ENCODE measurements around the gene GUCA2B. TPM values are rescaled to one million over a fixed set of nuclear protein-coding genes. Genes with fewer than 3 reads are reported as not detected.

GUCA2B gene
- total RNA-seq, 2 donors from 2014 or later = not detected

DNA sequence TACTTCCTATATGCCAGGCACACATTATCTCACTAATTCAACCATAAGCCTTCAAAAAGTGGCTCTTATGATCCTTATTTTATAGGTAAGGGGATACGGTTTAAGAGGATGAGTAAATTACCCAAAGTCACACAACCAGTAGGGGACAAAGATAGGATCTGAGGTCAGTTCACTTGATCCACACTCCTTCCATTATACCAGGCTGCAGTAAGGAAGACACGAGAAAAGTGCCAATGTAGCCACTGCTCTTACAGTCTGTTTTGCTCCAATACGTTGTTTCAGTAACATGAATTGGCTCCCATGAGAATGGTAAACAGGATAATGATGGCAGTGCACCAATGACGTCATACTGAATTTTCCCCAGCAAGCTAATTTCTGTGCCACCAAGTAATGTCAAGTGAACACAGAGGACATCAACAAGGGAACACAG is 26.7 kb downstream of the GUCA2B start:
- Histone ChIP-seq H3K4me3 (no peak overlapping the region), H3K4me1 (ENCODE audit: control insufficient read depth in 1 of 2, low read depth in 2 of 2) (peaks cover 0 to 40% of the 10 kb centered on the region in 2 donors), H3K27me3 (replicated peaks; ENCODE audit: insufficient read depth) (no peaks in the 10 kb centered on the region), H3K27ac (peak overlapping the region in 1 of 2 donors; percentile 28), H3K36me3 (no peaks in the 10 kb centered on the region), H3K9me3 (no peaks in the 10 kb centered on the region)
- ATAC-seq (ENCODE audit: insufficient number of reproducible peaks, low FRiP score, low read depth) = no peak
- TF ChIP-seq, protein P1, sequence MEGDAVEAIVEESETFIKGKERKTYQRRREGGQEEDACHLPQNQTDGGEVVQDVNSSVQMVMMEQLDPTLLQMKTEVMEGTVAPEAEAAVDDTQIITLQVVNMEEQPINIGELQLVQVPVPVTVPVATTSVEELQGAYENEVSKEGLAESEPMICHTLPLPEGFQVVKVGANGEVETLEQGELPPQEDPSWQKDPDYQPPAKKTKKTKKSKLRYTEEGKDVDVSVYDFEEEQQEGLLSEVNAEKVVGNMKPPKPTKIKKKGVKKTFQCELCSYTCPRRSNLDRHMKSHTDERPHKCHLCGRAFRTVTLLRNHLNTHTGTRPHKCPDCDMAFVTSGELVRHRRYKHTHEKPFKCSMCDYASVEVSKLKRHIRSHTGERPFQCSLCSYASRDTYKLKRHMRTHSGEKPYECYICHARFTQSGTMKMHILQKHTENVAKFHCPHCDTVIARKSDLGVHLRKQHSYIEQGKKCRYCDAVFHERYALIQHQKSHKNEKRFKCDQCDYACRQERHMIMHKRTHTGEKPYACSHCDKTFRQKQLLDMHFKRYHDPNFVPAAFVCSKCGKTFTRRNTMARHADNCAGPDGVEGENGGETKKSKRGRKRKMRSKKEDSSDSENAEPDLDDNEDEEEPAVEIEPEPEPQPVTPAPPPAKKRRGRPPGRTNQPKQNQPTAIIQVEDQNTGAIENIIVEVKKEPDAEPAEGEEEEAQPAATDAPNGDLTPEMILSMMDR (IDR thresholded peaks at IDR 0.05) = no peak
- DNase-seq (ENCODE audit: low spot score) = no peak

DNA sequence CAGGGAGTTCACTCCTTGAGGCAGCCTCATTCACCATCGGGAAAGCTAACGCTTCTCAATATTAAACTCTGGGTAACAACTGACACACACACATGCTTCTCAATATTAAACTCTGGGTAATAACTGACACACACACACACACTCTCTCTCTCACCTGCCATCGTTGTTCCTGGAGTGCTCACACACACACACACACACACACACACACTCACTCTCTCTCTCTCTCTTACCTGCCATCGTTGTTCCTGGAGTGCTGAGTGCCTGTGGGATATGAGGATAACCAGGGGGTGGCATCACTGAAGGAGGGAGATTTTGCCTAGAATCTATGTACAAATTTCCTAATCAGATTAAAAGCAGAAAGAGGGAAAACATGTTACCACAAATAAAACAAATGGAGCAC is 28.5 kb downstream of the GUCA2B start:
- no peaks in the 10 kb centered on the region for H3K27me3 ChIP-seq (replicated peaks; ENCODE audit: insufficient read depth)
- H3K36me3 ChIP-seq = no peaks in the 10 kb centered on the region
- no peak for ATAC-seq (ENCODE audit: insufficient number of reproducible peaks, low FRiP score, low read depth)
- peaks cover 0 to 44% of the 10 kb centered on the region in 2 donors for H3K4me1 ChIP-seq (ENCODE audit: control insufficient read depth in 1 of 2, low read depth in 2 of 2)
- no peaks in the 10 kb centered on the region for H3K9me3 ChIP-seq
- TF ChIP-seq, protein P1 (IDR thresholded peaks at IDR 0.05) = no peak
- H3K27ac ChIP-seq = no peak overlapping the region
- no peak overlapping the region for H3K4me3 ChIP-seq
- no peak for DNase-seq (ENCODE audit: low spot score)

DNA sequence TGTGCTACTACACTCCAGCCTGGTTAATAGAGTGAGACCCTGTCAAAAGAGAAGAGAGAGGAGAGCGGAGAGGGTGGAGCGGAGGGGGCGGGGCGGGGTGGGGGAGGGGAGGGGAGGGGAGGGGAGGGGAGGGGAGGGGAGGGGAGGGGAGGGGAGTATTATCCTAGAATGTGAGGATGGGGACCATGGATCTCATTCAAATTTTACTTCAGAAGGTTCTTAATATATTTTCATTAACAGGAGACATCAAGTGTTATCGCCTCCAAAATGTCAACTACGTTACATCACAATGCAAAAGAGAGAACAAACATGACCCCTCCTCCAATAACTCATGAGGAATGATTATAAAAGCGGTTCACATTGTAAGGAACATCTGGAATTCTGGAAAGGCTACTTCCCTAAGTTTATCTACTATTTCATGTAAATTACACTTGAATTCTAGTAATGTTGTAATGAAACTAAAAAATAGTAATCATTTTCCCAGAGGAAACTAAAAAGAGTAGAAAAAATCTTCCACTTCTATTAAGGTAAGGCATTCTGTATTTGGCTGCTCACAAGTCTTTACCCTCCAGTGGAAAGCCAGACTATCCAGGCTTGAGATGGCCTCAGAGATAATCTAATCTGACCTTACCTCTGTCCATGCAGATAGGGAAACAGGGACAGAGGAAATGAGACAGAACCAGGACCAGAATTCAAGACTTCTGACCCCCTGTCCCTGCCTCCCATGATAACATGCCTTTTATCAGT is 30.2 kb downstream of the GUCA2B start:
- Histone ChIP-seq H3K27ac (no peak overlapping the region), H3K27me3 (replicated peaks; ENCODE audit: insufficient read depth) (no peaks in the 10 kb centered on the region), H3K9me3 (no peaks in the 10 kb centered on the region), H3K36me3 (no peaks in the 10 kb centered on the region), H3K4me1 (ENCODE audit: control insufficient read depth in 1 of 2, low read depth in 2 of 2) (peaks cover 0 to 29% of the 10 kb centered on the region in 2 donors), H3K4me3 (no peak overlapping the region)
- DNase-seq (ENCODE audit: low spot score) = no peak
- TF ChIP-seq, protein P1 (IDR thresholded peaks at IDR 0.05) = no peak
- ATAC-seq (ENCODE audit: insufficient number of reproducible peaks, low FRiP score, low read depth) = no peak

DNA sequence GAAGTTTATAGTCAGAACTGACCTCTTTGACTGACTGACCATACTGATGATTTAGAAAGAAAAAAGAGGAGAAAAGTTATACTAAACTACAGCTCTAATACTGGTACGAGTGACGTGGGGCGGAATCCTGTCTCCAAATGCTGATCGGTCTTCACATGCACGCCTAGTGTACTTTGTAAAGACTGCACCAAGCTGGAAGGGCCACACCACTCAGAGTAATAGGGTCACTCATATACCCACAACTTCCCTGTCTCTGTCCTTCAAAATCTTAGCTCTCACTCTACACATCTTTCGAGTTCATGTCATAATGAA is 30.7 kb downstream of the GUCA2B start:
- Histone ChIP-seq H3K4me1 (ENCODE audit: control insufficient read depth in 1 of 2, low read depth in 2 of 2) (peaks cover 0 to 24% of the 10 kb centered on the region in 2 donors), H3K36me3 (no peaks in the 10 kb centered on the region), H3K4me3 (no peak overlapping the region), H3K27ac (no peak overlapping the region), H3K27me3 (replicated peaks; ENCODE audit: insufficient read depth) (no peaks in the 10 kb centered on the region), H3K9me3 (no peaks in the 10 kb centered on the region)
- DNase-seq (ENCODE audit: low spot score) (no peak), ATAC-seq (ENCODE audit: insufficient number of reproducible peaks, low FRiP score, low read depth) (no peak)
- TF ChIP-seq, protein P1 (IDR thresholded peaks at IDR 0.05) = no peak

DNA sequence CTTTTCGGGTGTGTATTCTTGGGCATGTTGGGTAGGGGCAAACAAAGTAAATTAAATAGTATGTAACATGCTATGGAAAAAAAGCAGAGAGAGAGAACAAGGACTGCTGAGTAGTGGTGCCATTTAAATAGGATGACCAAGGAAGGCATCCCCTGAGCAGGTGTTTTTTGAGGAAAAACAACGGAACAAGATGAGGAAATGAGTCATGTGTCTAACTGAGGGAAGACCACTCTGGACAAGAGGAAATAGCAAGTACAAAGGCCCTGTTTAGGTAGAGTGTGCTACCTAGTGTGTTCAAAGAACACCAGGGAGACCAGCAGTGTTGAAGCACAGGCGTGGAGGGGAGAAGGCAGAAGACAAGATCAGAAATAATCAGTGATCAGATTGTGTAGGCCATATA is 31.4 kb downstream of the GUCA2B start:
- Histone ChIP-seq H3K4me1 (ENCODE audit: control insufficient read depth in 1 of 2, low read depth in 2 of 2) (peaks cover 0 to 17% of the 10 kb centered on the region in 2 donors), H3K4me3 (no peak overlapping the region), H3K9me3 (no peaks in the 10 kb centered on the region), H3K27me3 (replicated peaks; ENCODE audit: insufficient read depth) (no peaks in the 10 kb centered on the region), H3K36me3 (no peaks in the 10 kb centered on the region), H3K27ac (no peak overlapping the region)
- TF ChIP-seq, protein P1 (IDR thresholded peaks at IDR 0.05) = no peak
- no peak for DNase-seq (ENCODE audit: low spot score)
- no peak for ATAC-seq (ENCODE audit: insufficient number of reproducible peaks, low FRiP score, low read depth)

Data from thoracic aorta (tissue), 2 donors.